ENCODE data around the gene FYN. TPM values are rescaled to one million over a fixed set of nuclear protein-coding genes. Genes with fewer than 3 reads are reported as not detected.

Gene FYN
- total and polyA plus RNA-seq, 2 of the 13 experiments (the other 11 are each of a cell fraction or from before 2014, with no cell fraction given): 15.5 to 24.6 TPM

- TF ChIP-seq ZBTB40 (IDR thresholded peaks at IDR 0.05): no peak
- no peak for TF ChIP-seq ZBTB40 (CRISPR knock-in tag; IDR thresholded peaks at IDR 0.05)
These were observed 111.4 kb downstream of the FYN start (continued) for GRCh38 chr6:111761783-111762312.

DNA sequence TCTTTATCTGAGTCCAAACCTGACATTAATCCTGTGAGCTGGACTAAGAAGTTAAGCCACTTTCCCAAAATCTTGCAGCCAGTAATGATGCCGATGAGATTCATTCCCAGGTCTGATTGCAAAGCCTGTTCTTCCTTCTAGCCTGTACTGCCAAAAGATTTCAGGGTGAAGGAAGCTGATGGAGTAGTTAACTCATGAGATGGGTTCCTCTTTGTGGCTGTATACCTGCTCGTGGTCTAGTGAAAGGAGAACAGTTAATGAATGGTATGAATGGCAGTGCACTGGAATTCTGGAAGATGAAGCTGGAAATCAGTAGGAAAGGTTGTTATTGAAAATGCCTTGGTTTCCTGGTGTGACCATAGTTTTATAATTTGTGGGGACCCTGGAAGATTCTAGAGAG, 112.0 kb downstream of the FYN start:
- no peaks in the 10 kb centered on the region for H3K27me3 ChIP-seq (ENCODE audit: control insufficient read depth in 1 of 2, insufficient read depth in 2 of 2, low read length in 2 of 2)
- H2AFZ ChIP-seq (ENCODE audit: low read length): no peak overlapping the region
- no peak overlapping the region for H3K4me2 ChIP-seq (ENCODE audit: low read depth, low read length)
- ChIA-PET POLR2A (no interaction called here), CTCF (ENCODE audit: low intra/inter-chr PET ratio, low total read pairs) (no interaction called here)
- no peak overlapping the region for H3K4me3 ChIP-seq (replicated peaks in 1 of 3; ENCODE audit: insufficient read depth in 1 of 3, low read depth in 2 of 3, low read length in 3 of 3)
- no peak for FAIRE-seq
- no peak for DNase-seq (ENCODE audit: low spot score)
- H3K27ac ChIP-seq (ENCODE audit: extremely low read length, insufficient read depth, low read length): no peak overlapping the region
- H3K4me1 ChIP-seq (ENCODE audit: insufficient read depth, low read length): no peaks in the 10 kb centered on the region
- BruUV-seq (replicated peaks): no TSS peak
- intact Hi-C loops (cut with micrococcal nuclease; ENCODE audit: unreplicated experiment) (no loop called here), in situ Hi-C loops (cut with HindIII; ENCODE audit: extremely low pct_ligation_motif_present, low pct_unique_long_range_greater_than_20kb) (no loop called here)
- no peak for ATAC-seq
- peaks cover 0 to 2% of the 10 kb centered on the region in 2 experiments; a peak in 1 of 5 replicates for H3K36me3 ChIP-seq (replicated peaks in 1 of 2; ENCODE audit: control insufficient read depth in 1 of 2, insufficient read depth in 2 of 2, low read length in 2 of 2)
- no peaks in the 10 kb centered on the region for H3K79me2 ChIP-seq (ENCODE audit: insufficient read depth, low read length)
- WGBS (ENCODE audit: low lambda C conversion rate): 77% methylated on average over 2 of the region's 2 CpGs
- H4K20me1 ChIP-seq (ENCODE audit: insufficient read depth, low read length): no peaks in the 10 kb centered on the region
- no peak overlapping the region for H3K9ac ChIP-seq (ENCODE audit: insufficient read depth, low read depth, low read length)
- H3K9me3 ChIP-seq (ENCODE audit: low read length): no peaks in the 10 kb centered on the region
- TF ChIP-seq TEAD2 (CRISPR knock-in tag; IDR thresholded peaks at IDR 0.05) (no peak), NPAS2 (CRISPR knock-in tag; IDR thresholded peaks at IDR 0.05; ENCODE audit: borderline replicate concordance) (no peak), MEF2D (CRISPR knock-in tag; IDR thresholded peaks at IDR 0.05) (no peak), U2AF1 (optimal IDR thresholded peaks at IDR 0.05; ENCODE audit: low read depth, low read length) (no peak), FIP1L1 (IDR thresholded peaks at IDR 0.05; ENCODE audit: borderline replicate concordance, insufficient read depth, low read depth, low read length) (no peak), ZNF44 (CRISPR knock-in tag; IDR thresholded peaks at IDR 0.05) (no peak), ZNF891 (CRISPR knock-in tag; IDR thresholded peaks at IDR 0.05) (no peak)
- TF ChIP-seq, protein P1, sequence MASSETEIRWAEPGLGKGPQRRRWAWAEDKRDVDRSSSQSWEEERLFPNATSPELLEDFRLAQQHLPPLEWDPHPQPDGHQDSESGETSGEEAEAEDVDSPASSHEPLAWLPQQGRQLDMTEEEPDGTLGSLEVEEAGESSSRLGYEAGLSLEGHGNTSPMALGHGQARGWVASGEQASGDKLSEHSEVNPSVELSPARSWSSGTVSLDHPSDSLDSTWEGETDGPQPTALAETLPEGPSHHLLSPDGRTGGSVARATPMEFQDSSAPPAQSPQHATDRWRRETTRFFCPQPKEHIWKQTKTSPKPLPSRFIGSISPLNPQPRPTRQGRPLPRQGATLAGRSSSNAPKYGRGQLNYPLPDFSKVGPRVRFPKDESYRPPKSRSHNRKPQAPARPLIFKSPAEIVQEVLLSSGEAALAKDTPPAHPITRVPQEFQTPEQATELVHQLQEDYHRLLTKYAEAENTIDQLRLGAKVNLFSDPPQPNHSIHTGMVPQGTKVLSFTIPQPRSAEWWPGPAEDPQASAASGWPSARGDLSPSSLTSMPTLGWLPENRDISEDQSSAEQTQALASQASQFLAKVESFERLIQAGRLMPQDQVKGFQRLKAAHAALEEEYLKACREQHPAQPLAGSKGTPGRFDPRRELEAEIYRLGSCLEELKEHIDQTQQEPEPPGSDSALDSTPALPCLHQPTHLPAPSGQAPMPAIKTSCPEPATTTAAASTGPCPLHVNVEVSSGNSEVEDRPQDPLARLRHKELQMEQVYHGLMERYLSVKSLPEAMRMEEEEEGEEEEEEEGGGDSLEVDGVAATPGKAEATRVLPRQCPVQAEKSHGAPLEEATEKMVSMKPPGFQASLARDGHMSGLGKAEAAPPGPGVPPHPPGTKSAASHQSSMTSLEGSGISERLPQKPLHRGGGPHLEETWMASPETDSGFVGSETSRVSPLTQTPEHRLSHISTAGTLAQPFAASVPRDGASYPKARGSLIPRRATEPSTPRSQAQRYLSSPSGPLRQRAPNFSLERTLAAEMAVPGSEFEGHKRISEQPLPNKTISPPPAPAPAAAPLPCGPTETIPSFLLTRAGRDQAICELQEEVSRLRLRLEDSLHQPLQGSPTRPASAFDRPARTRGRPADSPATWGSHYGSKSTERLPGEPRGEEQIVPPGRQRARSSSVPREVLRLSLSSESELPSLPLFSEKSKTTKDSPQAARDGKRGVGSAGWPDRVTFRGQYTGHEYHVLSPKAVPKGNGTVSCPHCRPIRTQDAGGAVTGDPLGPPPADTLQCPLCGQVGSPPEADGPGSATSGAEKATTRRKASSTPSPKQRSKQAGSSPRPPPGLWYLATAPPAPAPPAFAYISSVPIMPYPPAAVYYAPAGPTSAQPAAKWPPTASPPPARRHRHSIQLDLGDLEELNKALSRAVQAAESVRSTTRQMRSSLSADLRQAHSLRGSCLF (CRISPR knock-in tag; IDR thresholded peaks at IDR 0.05; ENCODE audit: borderline replicate concordance): no peak

Measured in HepG2 (cell line).